HG03135 (cell line): Measurements from ENCODE around the gene ARL4C.
"Not testable (repeated sequence)": the region's sequence is repeated elsewhere in the genome, so short reads cannot be mapped to it uniquely, and the experiment has no call there.

Source experiments
- ATAC-seq: cut with Tn5 transposase; IDR thresholded peaks from one replicate; pipeline ENCODE4 v1.9.1; 2021; ENCODE audit warnings: mild to moderate bottlenecking, moderate library complexity; ENCODE audit not compliant: unreplicated experiment

The ARL4C gene

DNA sequence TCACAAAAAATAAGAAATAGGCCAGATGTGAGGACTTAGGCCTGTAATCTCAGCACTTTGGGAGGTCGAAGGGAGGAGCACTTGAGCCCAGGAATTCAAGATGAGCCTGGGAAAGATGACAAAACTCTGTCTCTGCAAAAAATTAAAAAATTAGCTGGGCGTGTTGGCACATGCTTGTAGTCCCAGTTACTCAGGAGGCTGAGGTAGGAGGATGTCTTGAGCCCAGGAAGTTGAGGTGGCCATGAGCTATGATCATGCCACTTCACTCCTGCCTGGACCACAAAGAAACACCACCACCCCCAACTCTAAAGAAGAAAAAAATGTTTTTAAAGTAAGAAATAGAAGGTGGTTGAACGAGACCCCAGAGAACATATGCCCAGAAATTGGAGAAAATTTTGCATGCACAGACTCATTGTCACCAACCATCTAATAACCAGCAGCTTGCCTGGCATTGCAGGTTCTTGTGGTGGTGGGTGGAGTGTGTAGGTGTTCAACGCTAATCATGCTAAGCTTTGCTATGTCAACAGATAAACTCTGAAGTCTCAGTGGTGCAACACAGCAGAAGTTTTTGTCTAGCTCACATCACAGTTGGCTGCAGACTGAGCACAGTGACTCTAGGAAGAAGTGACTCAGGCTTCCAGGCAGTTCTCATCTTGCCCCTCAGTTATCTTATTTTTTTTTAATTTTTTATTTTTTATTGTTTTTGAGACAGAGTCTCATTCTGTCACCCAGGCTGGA, 18.6 kb downstream of the ARL4C start:
- no peak for ATAC-seq

DNA sequence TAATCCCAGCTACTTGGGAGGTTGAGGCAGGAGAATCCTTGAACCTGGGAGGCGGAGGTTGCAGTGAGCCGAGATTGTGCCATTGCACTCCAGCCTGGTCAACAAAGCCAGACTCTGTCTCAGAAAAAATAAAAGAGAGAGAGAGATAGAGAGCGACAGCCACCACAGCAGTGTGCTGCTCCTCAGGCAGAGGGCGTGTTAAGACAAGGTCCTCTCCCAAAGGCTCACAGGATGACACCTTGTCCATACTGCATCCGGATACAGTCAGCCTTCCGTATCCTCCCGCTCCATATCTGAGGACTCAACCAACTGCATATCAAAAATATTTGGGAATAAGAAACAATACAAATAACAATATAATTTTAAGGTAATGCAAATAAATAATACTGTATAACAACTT, 20.1 kb downstream of the ARL4C start:
- no peak for ATAC-seq

DNA sequence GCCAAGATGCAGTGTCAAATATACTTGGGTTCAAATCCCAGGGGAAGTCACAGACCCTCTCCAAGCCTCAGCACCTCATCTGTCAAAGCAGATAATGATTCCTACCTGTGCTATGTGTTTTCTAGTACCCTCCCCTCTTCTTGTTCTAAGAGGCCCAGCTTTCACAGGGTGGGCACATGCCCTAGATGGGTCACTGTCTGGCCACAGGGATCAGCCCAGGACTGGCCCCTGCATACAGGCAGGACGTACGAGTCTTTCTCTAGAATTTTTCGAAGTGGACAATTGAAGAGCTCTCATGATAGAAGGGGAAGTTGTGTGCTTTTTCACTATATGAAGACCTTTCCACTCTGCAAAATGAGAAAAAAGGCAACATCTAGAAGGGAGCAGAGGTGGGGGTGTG, 22.2 kb downstream of the ARL4C start:
- no peak for ATAC-seq

DNA sequence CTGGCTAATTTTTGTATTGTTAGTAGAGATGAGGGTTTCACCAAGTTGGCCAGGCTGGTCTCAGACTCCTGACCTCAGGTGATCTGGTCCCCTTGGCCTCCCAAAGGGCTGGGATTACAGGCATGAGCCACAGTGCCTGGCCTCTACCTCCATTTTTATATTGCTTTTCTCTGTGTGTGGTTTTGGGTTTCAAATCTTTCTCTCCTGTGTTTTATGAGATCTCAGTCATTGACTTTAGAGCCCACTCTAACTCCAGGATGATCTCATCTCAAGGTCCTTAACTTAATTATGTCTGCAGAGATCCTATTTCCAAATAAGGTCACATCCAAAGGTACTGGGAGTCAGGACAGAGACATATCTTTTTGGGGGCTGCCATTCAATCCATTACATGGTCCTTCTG, 24.7 kb downstream of the ARL4C start:
- no peak for ATAC-seq

DNA sequence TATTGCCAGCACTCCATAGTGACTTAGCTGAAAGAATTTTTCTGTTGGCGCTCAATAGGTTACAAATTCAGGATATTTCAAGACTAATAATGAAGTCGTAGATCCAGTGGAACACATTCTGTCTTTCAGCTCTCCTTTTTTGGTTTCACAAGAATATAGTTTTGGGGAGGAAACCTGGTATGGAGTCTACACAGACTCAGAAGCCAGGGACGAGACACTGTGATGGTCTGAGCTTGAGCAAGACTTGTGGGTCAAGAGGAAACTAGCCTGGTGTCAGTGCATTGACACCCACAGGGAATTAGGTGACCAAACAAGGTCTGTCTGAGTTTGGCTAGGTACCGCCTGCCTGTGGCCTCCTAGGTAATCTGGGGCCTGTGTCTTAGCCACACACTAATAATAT, 26.9 kb downstream of the ARL4C start:
- no peak for ATAC-seq

DNA sequence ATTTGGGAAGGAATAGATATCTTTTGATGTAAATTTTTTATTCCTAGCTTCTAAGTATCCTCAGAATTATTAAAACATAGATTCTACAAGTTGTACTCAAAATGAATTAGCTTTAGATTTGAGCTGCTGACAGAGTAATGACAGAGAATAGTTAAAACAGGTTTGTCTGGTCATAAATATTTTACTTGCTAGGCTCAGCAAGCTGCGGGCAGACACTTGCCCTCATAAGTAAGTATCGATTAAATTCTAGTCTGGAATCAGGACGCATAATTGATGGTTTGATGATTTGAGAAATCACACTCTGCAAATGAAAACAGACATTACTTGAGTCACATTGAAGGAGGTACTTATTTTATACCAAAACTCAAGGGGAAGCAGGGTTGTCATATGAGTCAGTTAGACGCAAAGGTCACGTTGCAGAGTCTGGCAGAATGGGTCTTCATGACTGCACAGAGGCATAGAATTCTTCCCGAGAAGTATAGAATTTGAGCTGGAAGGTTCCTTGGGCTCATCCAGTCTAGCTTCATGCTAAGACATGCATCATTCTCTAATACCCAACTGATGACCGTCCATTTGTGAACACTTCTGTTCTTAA, 27.5 kb downstream of the ARL4C start:
- ATAC-seq, result no peak

DNA sequence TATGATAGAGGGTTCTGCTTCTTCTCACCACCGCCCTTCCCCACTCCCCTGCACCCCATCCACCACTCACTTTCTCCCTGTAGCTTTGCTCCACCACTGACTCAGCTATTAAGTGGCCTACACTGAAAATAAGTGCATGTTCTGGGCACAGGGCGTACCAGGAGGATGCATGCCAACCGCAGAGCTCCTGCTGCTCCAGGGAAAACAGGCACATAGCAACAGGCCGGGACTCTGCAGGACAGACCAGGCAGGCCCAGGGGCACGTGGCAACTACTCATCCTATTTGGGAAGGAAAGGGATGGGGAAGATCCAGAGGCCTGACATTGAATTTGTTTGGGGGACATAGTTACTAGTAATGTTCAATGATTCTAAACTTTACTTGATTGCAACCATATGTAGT, 28.4 kb downstream of the ARL4C start:
- no peak for ATAC-seq

DNA sequence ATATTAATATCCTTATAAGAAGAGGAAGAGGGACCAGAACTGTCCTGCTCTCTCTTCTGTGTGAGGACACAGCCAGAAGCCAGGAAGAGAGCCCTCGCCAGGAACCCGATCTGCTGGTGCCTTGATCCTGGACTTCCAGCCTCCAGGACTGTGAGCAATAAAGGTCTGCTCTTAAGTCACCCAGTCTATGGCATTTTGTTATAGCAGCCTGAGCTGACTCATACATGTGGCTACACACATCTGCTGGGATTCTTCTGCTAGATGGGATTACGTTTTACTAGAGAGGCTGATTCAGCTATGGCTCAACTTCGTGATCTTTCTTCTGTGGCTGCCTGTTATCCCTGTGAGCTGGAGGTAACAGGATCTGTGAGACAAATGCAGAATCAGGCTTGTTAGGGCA, 29.6 kb downstream of the ARL4C start:
- ATAC-seq, result no peak

DNA sequence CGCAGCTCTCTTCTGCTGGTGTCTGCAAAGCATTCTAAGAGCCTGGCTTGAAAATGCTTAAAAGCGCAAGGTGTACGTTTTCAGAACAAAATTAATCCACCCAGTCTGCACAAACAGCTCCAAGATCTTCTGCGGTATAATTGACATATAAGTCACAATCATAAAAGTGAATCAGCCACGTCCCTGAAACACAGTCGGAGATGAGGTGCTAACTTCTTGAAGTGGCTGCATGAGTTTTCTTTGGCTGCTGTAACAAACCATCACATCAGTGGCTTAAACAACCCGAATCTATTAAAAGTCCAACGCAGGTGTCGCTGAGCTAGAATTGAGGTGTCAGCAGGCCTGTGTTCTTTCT, 32.6 kb downstream of the ARL4C start:
- no peak for ATAC-seq

DNA sequence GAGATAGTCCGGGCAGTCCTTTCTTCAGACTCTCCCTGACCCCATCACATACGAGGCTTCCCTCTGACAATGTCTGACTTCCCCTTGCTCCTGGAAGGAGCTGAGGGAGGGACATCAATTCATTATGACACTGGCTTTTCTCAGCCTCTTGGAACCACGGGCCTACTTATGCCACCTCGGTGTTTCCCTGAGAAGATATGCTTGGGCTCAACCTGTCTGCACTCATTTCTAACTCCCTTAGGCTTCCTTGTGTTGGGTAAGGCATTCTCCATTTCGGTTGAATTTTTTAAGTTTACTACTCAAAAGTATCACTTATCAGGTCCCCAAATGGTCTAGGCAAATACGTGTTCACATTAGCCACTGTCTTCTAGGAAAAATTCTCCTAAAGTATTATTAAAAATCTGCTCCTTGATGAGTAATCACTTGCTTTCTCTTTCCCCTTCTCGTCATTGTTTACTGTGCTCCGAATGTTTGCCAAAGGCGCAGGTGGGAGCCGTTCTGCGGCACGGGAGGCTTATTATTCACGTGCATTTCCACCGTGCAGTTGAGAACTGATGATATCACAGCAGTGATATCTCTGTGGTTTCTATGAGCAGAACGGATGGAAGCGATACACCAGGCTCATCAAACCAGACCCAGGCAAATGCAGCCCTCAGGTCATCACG, 33.1 kb downstream of the ARL4C start:
- ATAC-seq, result no peak

DNA sequence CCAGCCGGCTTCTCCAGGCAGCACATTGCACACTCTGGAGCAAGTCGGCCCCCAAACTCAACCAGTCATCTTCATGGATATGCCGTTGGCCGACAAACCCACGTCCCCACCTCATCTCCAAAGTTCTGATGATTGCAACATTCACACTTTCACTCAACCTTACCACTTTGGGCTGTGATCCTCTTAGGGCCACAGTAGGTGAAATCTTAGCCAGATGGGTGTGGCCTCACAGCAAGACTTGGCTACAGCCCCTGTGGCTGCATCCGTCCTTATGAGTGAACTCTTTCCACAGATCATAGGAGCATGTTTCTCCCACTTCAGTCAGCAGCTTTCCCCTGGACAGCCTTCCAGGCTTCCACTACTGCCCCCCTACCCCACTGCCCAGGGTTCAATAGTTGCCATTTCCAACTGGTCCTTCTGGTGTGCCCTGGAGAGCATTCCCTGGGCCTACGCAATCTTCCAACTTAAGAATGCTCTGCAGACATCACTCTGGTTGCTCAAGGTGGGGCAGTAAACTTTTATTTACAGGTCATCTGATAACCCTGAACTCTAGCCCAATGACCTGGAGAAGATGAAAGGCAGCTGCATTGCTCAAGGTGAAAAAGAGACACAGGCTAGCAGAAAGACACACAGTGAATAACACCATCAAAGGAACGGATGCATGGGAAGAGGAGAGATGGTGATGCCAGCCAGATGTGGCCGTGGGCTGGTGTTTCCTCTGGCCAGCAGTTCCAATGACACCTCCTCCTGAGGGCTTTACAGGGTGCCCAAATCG, 34.5 kb downstream of the ARL4C start:
- no peak for ATAC-seq

DNA sequence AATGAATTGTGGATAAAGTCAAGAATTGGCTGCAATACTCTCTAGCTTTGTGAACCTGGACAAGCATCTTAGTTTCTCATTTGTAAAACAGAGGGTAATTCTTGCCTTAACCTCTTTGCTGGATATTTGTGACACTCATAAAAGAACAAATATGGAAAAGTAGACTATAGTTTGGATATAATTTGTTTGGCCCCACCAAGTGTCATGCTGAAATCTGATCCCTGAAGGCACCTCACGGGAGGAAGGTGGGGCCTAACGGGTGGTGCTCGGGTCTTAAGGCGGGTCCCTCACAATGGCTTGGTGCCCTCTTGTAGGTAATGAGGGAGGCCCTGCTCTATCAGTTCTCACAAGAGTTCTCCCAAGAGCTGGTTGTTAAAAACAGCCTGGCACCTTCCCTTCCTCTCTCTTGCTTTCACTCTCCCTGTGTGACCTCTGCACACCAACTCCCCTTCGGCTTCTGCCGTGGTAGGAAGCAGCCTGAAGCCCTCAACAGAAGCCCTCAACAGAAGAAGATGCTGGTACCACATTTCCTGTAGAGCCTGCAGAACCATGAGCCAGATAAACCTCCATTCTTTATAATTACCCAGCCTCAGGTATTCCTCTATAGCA, 37.4 kb downstream of the ARL4C start:
- no peak for ATAC-seq

DNA sequence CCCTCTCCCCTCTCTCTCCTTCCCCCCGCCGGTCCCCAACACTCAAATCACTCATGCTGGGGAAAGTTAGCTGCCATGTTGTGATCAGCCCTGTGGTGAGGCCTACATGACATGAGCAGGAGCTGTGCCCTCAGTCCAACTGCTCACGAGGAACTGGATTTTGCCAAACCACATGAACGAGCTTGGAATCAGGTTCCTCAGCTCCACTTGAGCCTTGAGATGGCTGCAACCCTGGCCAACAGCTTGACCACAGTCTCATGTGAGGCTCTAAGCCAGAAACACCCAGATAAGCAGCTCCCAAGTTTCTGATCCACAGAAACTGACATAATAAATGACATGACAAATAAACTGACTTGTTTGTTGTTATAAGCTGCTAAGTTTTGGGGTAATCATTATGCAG, 38.4 kb downstream of the ARL4C start:
- no peak for ATAC-seq

DNA sequence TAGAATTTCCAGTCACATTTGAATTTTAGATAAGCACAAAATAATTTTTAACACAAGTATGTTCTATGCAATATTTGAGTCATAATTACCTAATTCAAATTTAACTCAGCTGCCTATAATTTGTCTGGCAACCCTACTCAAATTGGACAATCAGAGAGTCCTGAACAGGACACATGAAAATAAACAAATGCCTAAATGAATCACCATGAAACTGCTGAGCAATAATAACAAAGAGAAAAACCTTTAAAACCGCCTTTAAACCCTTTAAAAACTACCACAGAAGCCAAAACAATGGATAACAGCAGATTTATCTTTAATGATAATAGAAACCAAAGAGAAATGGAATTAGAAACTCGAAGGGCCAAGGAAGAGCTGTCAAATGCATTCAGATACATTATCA, 39.5 kb downstream of the ARL4C start:
- ATAC-seq, result no peak

DNA sequence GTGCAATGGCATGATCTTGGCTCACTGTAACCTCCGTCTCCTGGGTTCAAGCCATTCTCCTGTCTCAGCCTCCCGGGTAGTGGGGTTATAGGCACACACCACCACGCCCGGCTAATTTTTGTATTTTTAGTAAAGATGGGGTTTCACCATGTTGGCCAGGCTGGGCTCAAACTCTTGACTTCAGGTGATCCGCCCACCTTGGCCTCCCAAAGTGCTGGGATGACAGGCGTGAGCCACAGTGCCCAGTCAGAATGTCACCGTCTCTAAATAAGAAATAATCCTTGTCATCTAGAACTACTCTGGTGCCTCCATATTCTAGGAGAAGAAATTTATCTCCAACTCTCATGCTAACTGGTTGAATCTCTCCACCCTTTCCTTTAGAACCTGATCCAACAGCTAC, 41.6 kb downstream of the ARL4C start:
- ATAC-seq, result not testable (repeated sequence)

DNA sequence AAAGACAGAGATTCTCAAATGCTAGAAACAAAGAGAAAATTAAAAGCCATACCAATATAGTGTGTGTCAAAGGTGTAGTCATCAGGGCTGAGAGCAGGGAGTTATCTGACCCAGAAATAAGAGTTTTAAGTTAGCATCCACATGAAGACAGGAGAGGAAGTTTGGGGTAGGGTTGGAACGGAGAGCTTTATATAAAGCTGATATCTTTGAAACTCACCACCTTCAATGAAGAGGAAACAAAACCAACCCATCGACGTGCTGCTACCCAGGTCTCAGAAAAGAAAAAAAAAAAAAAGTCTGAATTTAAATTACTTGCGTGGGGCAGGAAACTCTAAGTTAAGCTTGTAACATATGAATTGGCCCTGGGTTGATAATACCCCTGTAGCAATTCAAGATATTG, 42.4 kb downstream of the ARL4C start:
- ATAC-seq, result no peak

DNA sequence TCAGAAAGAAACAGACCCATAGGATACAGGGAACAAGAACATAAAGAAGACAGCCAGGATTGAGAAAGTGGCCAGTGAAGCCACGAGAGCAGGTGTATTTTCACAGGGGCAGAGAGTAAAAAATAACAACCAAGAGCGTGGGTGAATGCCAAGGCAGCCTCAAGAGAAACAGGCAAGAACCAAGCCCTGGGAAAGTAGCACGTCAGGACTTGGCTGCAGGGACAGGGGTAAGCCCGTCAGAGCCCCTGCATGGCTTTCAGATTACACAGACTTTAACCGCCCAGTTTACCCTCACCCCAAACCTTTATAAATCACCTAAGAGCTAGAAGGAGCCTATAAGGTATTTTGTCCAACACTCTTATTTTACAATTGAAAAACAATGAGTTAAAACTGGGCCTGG, 43.7 kb downstream of the ARL4C start:
- no peak for ATAC-seq

DNA sequence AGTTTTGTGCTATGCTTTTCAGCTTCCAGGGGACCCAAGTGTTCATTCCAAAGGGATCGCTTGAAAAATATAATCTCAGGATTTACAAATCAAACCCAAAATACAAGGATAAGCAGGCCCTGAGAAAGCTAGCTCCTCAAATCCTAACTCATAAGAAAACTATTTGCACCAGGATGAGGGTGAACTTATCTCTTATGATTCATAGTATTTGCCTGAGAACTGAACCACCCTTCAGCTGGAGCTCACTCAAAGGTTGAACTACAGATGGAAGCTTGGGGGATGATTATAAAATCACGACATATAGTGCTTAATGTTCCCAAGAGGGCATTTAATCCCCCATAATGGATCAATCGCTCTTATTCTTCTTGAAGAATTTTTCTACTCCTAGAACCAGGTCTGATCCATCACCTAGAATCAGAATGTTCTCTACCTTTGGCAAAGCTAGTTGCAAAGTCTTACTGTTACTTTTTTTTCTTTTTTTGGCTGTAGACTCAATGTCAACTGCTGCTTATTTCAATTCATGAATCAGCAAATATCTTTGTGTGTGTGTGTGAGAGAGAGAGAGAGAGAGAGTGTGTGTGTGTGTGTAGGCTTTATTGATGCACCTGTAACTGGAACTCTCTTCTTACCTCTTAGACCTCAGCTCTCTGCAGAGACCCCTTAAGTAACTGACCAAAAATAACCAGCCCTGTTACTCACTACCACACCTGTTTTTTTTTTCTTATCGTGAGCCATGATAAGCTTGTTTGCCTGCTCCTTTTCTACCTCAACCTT, 44.8 kb downstream of the ARL4C start:
- no peak for ATAC-seq

DNA sequence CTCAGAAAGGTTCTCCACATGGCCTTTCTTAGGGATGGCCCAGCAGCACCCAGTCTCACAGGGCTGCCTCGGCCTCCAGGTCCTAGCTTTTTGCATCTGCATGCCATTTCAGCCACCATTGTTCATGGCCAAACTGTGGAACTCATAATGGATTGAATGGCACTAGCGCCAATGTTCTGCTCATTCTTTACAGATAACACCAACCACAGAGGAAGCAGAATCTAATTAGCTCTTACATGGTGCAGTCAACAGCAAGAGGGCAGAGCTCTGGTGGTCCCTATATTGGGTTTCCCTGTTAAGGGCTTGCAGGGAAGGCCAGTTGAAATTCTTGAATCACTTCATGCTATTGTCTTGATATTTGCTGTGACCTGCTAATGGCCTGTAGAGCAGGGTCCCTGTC, 45.6 kb downstream of the ARL4C start:
- no peak for ATAC-seq

DNA sequence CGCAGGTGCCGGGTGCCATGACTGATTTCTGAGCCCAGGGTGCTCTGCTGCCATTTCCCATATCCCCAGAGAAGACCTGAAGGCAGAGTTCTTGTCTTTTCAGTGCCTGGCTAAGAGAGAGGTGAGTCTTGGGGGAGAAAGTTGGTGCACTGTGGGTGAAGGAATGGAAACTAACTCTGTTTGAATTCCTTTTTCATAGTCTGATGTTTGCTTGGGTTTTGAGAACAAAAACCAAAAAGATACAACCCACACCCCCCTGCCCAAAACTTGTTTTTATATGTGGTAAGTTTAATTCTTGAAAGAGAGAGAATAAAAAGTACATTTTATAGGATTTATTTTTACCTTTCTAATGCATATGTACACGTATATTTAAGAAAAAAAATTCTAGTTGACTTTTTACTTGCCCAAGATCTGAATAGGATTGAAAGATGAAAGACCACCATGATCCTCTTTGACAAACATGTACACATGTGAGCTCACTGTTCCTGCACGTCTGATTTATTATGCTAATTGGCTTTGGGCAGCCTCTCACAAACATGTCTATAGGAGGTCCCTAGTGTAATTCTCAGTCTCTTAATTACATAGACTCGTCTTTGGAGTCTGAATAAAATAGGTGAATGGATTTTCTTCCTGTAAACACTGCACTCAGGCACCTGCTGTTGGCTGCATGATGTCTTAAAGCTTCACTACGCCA, 46.3 kb downstream of the ARL4C start:
- no peak for ATAC-seq
